Measurements from ENCODE around the gene PPP1R1A.
A peak's percentile ranks its signal among the peaks of the same experiment; 100 is the strongest.

GRCh38 chr12:54560374-54560858, 28.0 kb downstream of the PPP1R1A start:
- TF ChIP-seq POLR2A (IDR thresholded peaks at IDR 0.05): peak in 1 of 2 donors; percentile 22
- TF ChIP-seq CTCF (IDR thresholded peaks at IDR 0.05): no peak

Measured in Peyer's patch (tissue), 4 donors.